NB4 (cell line): ENCODE data around the gene STOX2.

ENCODE experiments used
- CTCF ChIP-seq: IDR thresholded peaks from one replicate; pipeline ENCODE4 v1.5.1; 2012; ENCODE audit warnings: low read depth, low read length
- POLR2A ChIP-seq: IDR thresholded peaks from 2 replicates; pipeline ENCODE4 v1.6.1; 2011; ENCODE audit warnings: mild to moderate bottlenecking; ENCODE audit not compliant: insufficient read length; ENCODE audit errors: extremely low read depth

GRCh38 chr4:183932576-183932975, 27.5 kb downstream of the STOX2 start:
- TF ChIP-seq CTCF (no peak), POLR2A (no peak)
